Common myeloid progenitor, CD34-positive (primary cell): ENCODE measurements around the gene RBMY1D. TPM values are rescaled to one million over a fixed set of nuclear protein-coding genes. Genes with fewer than 3 reads are reported as not detected.
"Not testable (repeated sequence)": the region's sequence is repeated elsewhere in the genome, so short reads cannot be mapped to it uniquely, and the experiment has no call there.

Source experiments
- CTCF ChIA-PET: fragments of 350-600 bp; sonication (Branson Sonifier 250); formaldehyde crosslinking; loops from one replicate; lab custom pipeline; 2021; ENCODE audit warnings: antibody characterized with exemption; lab: Charles Lee
- POLR2A ChIA-PET: fragments of 350-600 bp; sonication (Branson Sonifier 250); formaldehyde crosslinking; loops from one replicate; lab custom pipeline; 2021; ENCODE audit warnings: antibody characterized with exemption; lab: Charles Lee
- DNase-seq, 3 donors: peaks; one replicate each; pipeline versions ENCODE4 v3.0.0 to v3.0.0-alpha.2; 2013
- H3K27ac ChIP-seq, 2 experiments: 1 replicate in 1 of 2; 2 replicates in 1 of 2; pipeline ENCODE4 v1.7.0; 2013; ENCODE audit warnings: inconsistent platforms in 2 of 2, low read length in 2 of 2, mild to moderate bottlenecking in 2 of 2, low read depth in 1 of 2, moderate library complexity in 1 of 2; ENCODE audit not compliant: severe bottlenecking in 2 of 2, insufficient read depth in 1 of 2, poor library complexity in 1 of 2
- H3K27me3 ChIP-seq, 5 experiments: replicated peaks in 2 of 5; 1 replicate in 3 of 5; 2 replicates in 2 of 5; pipeline versions ENCODE4 v1.6.1 to v1.7.0; 2013; ENCODE audit warnings: low read length in 4 of 5, mild to moderate bottlenecking in 2 of 5, moderate library complexity in 2 of 5, inconsistent platforms in 1 of 5; ENCODE audit not compliant: insufficient read depth in 5 of 5, control insufficient read depth in 4 of 5
- H3K36me3 ChIP-seq, 4 experiments: 1 replicate in 2 of 4; 2 replicates in 2 of 4; pipeline versions ENCODE4 v1.6.1 to v1.7.0; 2013; ENCODE audit warnings: low read length in 3 of 4, control low read depth in 1 of 4, mild to moderate bottlenecking in 1 of 4; ENCODE audit not compliant: control insufficient read depth in 4 of 4, insufficient read depth in 4 of 4
- H3K4me1 ChIP-seq, 4 experiments: 1 replicate in 3 of 4; 2 replicates in 1 of 4; pipeline versions ENCODE4 v1.6.1 to v1.7.1; 2013; ENCODE audit warnings: low read length in 3 of 4, mild to moderate bottlenecking in 3 of 4, control low read depth in 1 of 4, inconsistent platforms in 1 of 4, moderate library complexity in 1 of 4; ENCODE audit not compliant: control insufficient read depth in 4 of 4, insufficient read depth in 4 of 4; ENCODE audit errors: control extremely low read depth in 1 of 4
- H3K4me3 ChIP-seq, 7 experiments: 1 replicate in 4 of 7; 2 replicates in 3 of 7; pipeline versions ENCODE4 v1.5.1 to v1.7.0; 2013; ENCODE audit warnings: mild to moderate bottlenecking in 7 of 7, low read length in 6 of 7, moderate library complexity in 6 of 7, inconsistent platforms in 2 of 7, low read depth in 2 of 7, control low read depth in 1 of 7; ENCODE audit not compliant: insufficient read depth in 4 of 7, control insufficient read depth in 1 of 7; ENCODE audit errors: extremely low read depth in 1 of 7
- H3K9me3 ChIP-seq, 5 experiments: 1 replicate in 4 of 5; 2 replicates in 1 of 5; pipeline versions ENCODE4 v1.6.1 to v1.7.1; 2013; ENCODE audit warnings: low read length in 4 of 5, mild to moderate bottlenecking in 2 of 5, inconsistent platforms in 1 of 5, low read depth in 1 of 5, moderate library complexity in 1 of 5; ENCODE audit not compliant: control insufficient read depth in 4 of 5, insufficient read depth in 2 of 5; ENCODE audit errors: control extremely low read depth in 1 of 5
- WGBS: methylation state at CpG from one replicate; pipeline ENCODE4 v1.1.5; 2013; ENCODE audit not compliant: insufficient coverage; 5-methylcytosine and 5-hydroxymethylcytosine counted together
- polyA plus RNA-seq: library from polyadenylated mRNA; unstranded; fragments of 120-200 nt; gene quantifications from one replicate; pipeline ENCODE4 v1.2.1, GENCODE V29; 2013

RBMY1D gene
- polyA plus RNA-seq, result not detected

DNA sequence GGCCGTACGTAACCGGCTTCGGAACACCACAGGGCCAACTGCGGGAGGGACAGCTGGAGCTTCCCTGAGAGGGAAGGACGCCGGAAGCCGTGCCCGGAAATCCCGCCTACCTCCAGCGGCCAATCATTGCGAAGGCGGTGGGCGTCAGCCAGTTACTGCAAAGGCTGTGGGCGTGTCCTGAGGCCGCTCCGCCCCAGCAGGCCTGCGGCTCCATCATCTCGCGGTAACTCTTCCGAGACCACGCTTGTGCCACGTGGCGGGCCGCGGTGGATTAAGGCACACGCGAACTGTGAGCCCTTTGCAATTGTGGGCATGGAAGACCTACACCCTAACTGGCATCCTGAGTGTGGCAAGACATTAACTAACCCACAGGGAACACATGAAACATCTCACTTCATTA lies at the start of gene RBMY1D:
TSS of gene RBMY1D (minus strand) at position 101 of the 400 bp plus-strand sequence. CDS start 2,013 bp downstream, outside the sequence.
- WGBS, result no CpG with 5 or more reads among the region's 28 CpGs
- H3K4me1 ChIP-seq, H3K27me3 ChIP-seq, H3K4me3 ChIP-seq, CTCF ChIA-PET, H3K36me3 ChIP-seq, H3K27ac ChIP-seq, H3K9me3 ChIP-seq, POLR2A ChIA-PET, DNase-seq: not testable (repeated sequence)

GRCh38 chrY:21917932-21918331 lies 23.6 kb upstream of the RBMY1D start, which contains the start of gene RBMY1E:
RBMY1E (minus strand) TSS chrY:21918032; CDS start chrY:21916054, 1,978 bp downstream.
- H3K36me3 ChIP-seq, H3K27ac ChIP-seq, H3K4me3 ChIP-seq, DNase-seq, POLR2A ChIA-PET, H3K27me3 ChIP-seq, CTCF ChIA-PET, H3K4me1 ChIP-seq, H3K9me3 ChIP-seq: not testable (repeated sequence)
- WGBS, result no CpG with 5 or more reads among the region's 29 CpGs

- CTCF ChIA-PET, H3K4me1 ChIP-seq, H3K9me3 ChIP-seq, H3K36me3 ChIP-seq, DNase-seq, H3K27me3 ChIP-seq, H3K4me3 ChIP-seq, H3K27ac ChIP-seq, POLR2A ChIA-PET: not testable (repeated sequence)
- no CpG with 5 or more reads among the region's 5 CpGs for WGBS
Observed at GRCh38 chrY:21869407-21870076, 24.8 kb downstream of the RBMY1D start.

- CTCF ChIA-PET, result interaction anchor here (0.6 kb wide), 1 partner anchor 31 kb away, joined by 3 read pairs; no protein-coding TSS in a partner anchor
- H3K36me3 ChIP-seq, result no peaks in the 10 kb centered on the region
- H3K27ac ChIP-seq, result no peak overlapping the region
- no peak for DNase-seq
- H3K4me3 ChIP-seq, result no peak overlapping the region
- H3K4me1 ChIP-seq, result no peaks in the 10 kb centered on the region
- no CpG with 5 or more reads among the region's 3 CpGs for WGBS
- H3K27me3 ChIP-seq, result no peaks in the 10 kb centered on the region
- POLR2A ChIA-PET, result no interaction called here
- H3K9me3 ChIP-seq, result no peaks in the 10 kb centered on the region
Observed at GRCh38 chrY:21845481-21845880, 48.8 kb downstream of the RBMY1D start.

- ChIA-PET CTCF (no interaction called here), POLR2A (no interaction called here)
- Histone ChIP-seq H3K27ac (no peak overlapping the region), H3K4me3 (no peak overlapping the region), H3K4me1 (no peaks in the 10 kb centered on the region), H3K36me3 (no peaks in the 10 kb centered on the region), H3K9me3 (no peaks in the 10 kb centered on the region), H3K27me3 (no peaks in the 10 kb centered on the region)
- DNase-seq, result no peak
- WGBS, result no CpG with 5 or more reads among the region's 4 CpGs
Observed at GRCh38 chrY:21842090-21842489, 52.2 kb downstream of the RBMY1D start.

DNA sequence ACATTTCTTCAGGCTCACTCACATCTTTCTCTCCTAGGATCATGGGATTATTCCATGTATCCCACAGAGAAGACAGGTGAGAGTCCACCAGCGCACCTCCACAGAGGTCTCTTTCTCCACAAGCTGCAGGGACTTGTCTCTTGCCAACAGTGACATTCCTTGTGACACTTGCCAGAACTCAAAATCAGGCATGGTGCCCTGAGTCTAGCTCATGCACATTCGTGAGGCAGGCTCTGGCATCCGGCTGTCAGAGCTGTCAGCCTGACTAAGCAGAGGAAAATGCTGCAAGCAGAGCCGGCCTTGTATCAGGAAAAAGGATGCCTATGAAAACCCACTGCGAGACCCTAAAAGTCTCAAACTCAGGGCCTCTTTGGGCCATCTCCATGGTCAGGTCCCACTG lies 54.8 kb downstream of the RBMY1D start:
- H3K27me3 ChIP-seq, result no peaks in the 10 kb centered on the region
- H3K4me1 ChIP-seq, result no peaks in the 10 kb centered on the region
- H3K9me3 ChIP-seq, result no peaks in the 10 kb centered on the region
- H3K36me3 ChIP-seq, result no peaks in the 10 kb centered on the region
- ChIA-PET CTCF (no interaction called here), POLR2A (no interaction called here)
- no CpG with 5 or more reads among the region's 5 CpGs for WGBS
- no peak overlapping the region for H3K4me3 ChIP-seq
- no peak overlapping the region for H3K27ac ChIP-seq
- DNase-seq, result no peak

- Histone ChIP-seq H3K27ac (no peak overlapping the region), H3K27me3 (no peaks in the 10 kb centered on the region), H3K36me3 (no peaks in the 10 kb centered on the region), H3K9me3 (no peaks in the 10 kb centered on the region), H3K4me3 (no peak overlapping the region), H3K4me1 (peaks cover 0 to 13% (median 0%) of the 10 kb centered on the region in 4 experiments)
- no CpG with 5 or more reads among the region's 8 CpGs for WGBS
- POLR2A ChIA-PET, result no interaction called here
- no peak for DNase-seq
- CTCF ChIA-PET, result no interaction called here
Observed at GRCh38 chrY:21836343-21836742, 58.0 kb downstream of the RBMY1D start.
